ENCODE measurements around the gene CLIP2. TPM values are rescaled to one million over a fixed set of nuclear protein-coding genes. Genes with fewer than 3 reads are reported as not detected.

CLIP2 gene
- polyA plus RNA-seq, 1 donor from 2014 or later: 25.7 TPM

GRCh38 chr7:74267756-74268565 lies 21.2 kb upstream of the CLIP2 start:
- Histone ChIP-seq H3F3A (ENCODE audit: insufficient read depth, low read length, poor library complexity, severe bottlenecking) (no peaks in the 10 kb centered on the region), H3K9me3 (ENCODE audit: low read length) (no peaks in the 10 kb centered on the region), H3K4me3 (ENCODE audit: low read length) (no peak overlapping the region), H3K9me2 (ENCODE audit: insufficient read depth, low read length) (no peaks in the 10 kb centered on the region), H3K27me3 (ENCODE audit: insufficient read depth, low read depth, low read length) (no peaks in the 10 kb centered on the region), H2AFZ (ENCODE audit: low read depth, low read length) (no peak overlapping the region), H3K4me2 (ENCODE audit: low read length) (no peak overlapping the region), H3K36me3 (ENCODE audit: insufficient read depth, low read length) (no peaks in the 10 kb centered on the region), H3K79me2 (replicated peaks; ENCODE audit: insufficient read depth, low read length) (no peaks in the 10 kb centered on the region), H4K20me1 (ENCODE audit: insufficient read depth) (no peaks in the 10 kb centered on the region), H3K27ac (ENCODE audit: low read length) (no peak overlapping the region), H3K9ac (ENCODE audit: low read length) (no peak overlapping the region)
- TF ChIP-seq TAF1 (IDR thresholded peaks at IDR 0.05; ENCODE audit: low read depth) (no peak), RAD21 (conservative IDR thresholded peaks at IDR 0.05) (no peak), EZH2 (IDR thresholded peaks at IDR 0.05; ENCODE audit: borderline replicate concordance, insufficient read depth, low read length, poor library complexity, severe bottlenecking) (no peak), MXI1 (conservative IDR thresholded peaks at IDR 0.05; ENCODE audit: poor library complexity, severe bottlenecking) (no peak), CTCF (IDR thresholded peaks at IDR 0.05; ENCODE audit: poor library complexity, severe bottlenecking) (no peak), EP300 (conservative IDR thresholded peaks at IDR 0.05; ENCODE audit: poor library complexity, severe bottlenecking) (no peak), POLR2AphosphoS5 (IDR thresholded peaks at IDR 0.05) (no peak), SMC3 (conservative IDR thresholded peaks at IDR 0.05; ENCODE audit: poor library complexity) (no peak)
- TF ChIP-seq, protein P1, sequence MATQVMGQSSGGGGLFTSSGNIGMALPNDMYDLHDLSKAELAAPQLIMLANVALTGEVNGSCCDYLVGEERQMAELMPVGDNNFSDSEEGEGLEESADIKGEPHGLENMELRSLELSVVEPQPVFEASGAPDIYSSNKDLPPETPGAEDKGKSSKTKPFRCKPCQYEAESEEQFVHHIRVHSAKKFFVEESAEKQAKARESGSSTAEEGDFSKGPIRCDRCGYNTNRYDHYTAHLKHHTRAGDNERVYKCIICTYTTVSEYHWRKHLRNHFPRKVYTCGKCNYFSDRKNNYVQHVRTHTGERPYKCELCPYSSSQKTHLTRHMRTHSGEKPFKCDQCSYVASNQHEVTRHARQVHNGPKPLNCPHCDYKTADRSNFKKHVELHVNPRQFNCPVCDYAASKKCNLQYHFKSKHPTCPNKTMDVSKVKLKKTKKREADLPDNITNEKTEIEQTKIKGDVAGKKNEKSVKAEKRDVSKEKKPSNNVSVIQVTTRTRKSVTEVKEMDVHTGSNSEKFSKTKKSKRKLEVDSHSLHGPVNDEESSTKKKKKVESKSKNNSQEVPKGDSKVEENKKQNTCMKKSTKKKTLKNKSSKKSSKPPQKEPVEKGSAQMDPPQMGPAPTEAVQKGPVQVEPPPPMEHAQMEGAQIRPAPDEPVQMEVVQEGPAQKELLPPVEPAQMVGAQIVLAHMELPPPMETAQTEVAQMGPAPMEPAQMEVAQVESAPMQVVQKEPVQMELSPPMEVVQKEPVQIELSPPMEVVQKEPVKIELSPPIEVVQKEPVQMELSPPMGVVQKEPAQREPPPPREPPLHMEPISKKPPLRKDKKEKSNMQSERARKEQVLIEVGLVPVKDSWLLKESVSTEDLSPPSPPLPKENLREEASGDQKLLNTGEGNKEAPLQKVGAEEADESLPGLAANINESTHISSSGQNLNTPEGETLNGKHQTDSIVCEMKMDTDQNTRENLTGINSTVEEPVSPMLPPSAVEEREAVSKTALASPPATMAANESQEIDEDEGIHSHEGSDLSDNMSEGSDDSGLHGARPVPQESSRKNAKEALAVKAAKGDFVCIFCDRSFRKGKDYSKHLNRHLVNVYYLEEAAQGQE (IDR thresholded peaks at IDR 0.05; ENCODE audit: borderline replicate concordance): no peak

DNA sequence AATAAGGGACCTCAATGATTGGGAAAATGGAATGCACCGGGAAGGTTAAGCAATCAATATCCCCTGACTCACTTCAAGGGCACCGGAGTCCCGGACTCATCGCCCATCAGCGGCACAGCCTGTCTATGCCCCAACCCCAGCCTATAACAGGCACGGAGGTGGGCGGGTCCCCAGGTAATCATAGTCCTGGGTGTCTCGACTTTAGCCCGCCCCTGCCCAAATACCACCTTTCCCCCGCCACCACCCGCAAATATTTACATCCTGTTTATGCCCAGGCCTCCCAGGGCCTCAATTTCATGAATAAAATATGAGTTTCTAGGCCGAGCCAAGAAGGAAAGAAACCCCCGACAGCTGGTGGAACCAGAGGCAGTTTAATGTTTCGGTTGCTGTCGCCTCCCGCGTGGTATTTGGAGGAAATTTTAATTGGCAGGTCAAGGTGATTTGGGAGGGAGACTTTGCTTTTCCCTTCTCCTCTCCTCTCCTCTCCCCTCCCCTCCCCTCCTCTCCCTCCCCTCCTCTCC lies 19.4 kb upstream of the CLIP2 start:
- Histone ChIP-seq H3F3A (ENCODE audit: insufficient read depth, low read length, poor library complexity, severe bottlenecking) (no peaks in the 10 kb centered on the region), H3K9me2 (ENCODE audit: insufficient read depth, low read length) (no peaks in the 10 kb centered on the region), H3K4me2 (ENCODE audit: low read length) (peak overlapping the region; percentile 32), H3K36me3 (ENCODE audit: insufficient read depth, low read length) (no peaks in the 10 kb centered on the region), H3K9me3 (ENCODE audit: low read length) (no peaks in the 10 kb centered on the region), H3K9ac (ENCODE audit: low read length) (peak overlapping the region; percentile 62), H2AFZ (ENCODE audit: low read depth, low read length) (peak overlapping the region; percentile 66), H3K27ac (ENCODE audit: low read length) (no peak overlapping the region), H3K79me2 (replicated peaks; ENCODE audit: insufficient read depth, low read length) (no peaks in the 10 kb centered on the region), H3K27me3 (ENCODE audit: insufficient read depth, low read depth, low read length) (no peaks in the 10 kb centered on the region), H3K4me3 (ENCODE audit: low read length) (peak overlapping the region; percentile 60), H4K20me1 (ENCODE audit: insufficient read depth) (no peaks in the 10 kb centered on the region)
- TF ChIP-seq SMC3 (conservative IDR thresholded peaks at IDR 0.05; ENCODE audit: poor library complexity): peak; percentile 33
- no peak for TF ChIP-seq POLR2AphosphoS5 (IDR thresholded peaks at IDR 0.05)
- TF ChIP-seq, protein P1 (IDR thresholded peaks at IDR 0.05; ENCODE audit: borderline replicate concordance): no peak
- TF ChIP-seq EP300 (conservative IDR thresholded peaks at IDR 0.05; ENCODE audit: poor library complexity, severe bottlenecking): peak; percentile 24

Measured in neural cell (in vitro differentiated cells).